ENCODE results near the gene SPAG9.

- no peak for TF ChIP-seq POLR2AphosphoS5 (IDR thresholded peaks at IDR 0.05)
- TF ChIP-seq, protein P1, sequence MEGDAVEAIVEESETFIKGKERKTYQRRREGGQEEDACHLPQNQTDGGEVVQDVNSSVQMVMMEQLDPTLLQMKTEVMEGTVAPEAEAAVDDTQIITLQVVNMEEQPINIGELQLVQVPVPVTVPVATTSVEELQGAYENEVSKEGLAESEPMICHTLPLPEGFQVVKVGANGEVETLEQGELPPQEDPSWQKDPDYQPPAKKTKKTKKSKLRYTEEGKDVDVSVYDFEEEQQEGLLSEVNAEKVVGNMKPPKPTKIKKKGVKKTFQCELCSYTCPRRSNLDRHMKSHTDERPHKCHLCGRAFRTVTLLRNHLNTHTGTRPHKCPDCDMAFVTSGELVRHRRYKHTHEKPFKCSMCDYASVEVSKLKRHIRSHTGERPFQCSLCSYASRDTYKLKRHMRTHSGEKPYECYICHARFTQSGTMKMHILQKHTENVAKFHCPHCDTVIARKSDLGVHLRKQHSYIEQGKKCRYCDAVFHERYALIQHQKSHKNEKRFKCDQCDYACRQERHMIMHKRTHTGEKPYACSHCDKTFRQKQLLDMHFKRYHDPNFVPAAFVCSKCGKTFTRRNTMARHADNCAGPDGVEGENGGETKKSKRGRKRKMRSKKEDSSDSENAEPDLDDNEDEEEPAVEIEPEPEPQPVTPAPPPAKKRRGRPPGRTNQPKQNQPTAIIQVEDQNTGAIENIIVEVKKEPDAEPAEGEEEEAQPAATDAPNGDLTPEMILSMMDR (IDR thresholded peaks at IDR 0.05 in 8 of 11, conservative IDR thresholded peaks at IDR 0.05 in 3 of 11) = no peak
Observed at GRCh38 chr17:50922721-50923405, 197.8 kb downstream of the SPAG9 start.
